GM12873 (cell line): ENCODE measurements around the gene GBX1.

ENCODE experiments used
- TF ChIP-seq, protein P1 (sequence below): IDR thresholded peaks from 2 replicates; pipeline ENCODE4 v1.5.1; 2012; ENCODE audit warnings: low read depth, mild to moderate bottlenecking, moderate library complexity, low read length, control low read depth; ENCODE audit not compliant: insufficient read depth; ENCODE audit errors: missing control alignments

Gene GBX1

DNA sequence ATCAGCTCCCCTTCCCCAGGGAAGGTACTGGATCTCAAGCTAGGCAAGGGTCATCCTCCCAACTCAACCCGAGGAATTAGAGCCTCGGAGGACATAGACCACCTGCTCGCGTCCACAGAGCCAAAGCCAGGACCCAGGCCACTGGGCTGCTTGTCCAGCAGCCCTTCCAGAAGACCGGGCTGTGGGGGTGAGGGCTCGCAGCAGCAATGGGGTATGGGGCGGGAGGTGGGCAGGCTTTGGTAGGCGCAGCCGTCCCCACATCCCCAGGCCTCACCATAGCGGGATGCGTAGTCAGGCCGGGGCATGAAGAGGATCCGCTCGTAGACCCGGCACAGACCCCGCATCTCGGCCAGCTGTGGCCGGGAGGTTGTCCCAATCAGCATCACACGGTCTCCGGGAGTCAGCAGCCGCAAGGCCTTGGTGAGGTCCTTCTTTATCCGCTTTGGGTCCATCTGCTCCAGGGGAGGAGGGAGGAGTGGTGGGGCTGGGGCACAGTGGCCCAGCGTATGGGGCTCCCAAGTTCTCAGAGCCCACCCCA is 24.6 kb upstream of the GBX1 start:
- TF ChIP-seq, protein P1, sequence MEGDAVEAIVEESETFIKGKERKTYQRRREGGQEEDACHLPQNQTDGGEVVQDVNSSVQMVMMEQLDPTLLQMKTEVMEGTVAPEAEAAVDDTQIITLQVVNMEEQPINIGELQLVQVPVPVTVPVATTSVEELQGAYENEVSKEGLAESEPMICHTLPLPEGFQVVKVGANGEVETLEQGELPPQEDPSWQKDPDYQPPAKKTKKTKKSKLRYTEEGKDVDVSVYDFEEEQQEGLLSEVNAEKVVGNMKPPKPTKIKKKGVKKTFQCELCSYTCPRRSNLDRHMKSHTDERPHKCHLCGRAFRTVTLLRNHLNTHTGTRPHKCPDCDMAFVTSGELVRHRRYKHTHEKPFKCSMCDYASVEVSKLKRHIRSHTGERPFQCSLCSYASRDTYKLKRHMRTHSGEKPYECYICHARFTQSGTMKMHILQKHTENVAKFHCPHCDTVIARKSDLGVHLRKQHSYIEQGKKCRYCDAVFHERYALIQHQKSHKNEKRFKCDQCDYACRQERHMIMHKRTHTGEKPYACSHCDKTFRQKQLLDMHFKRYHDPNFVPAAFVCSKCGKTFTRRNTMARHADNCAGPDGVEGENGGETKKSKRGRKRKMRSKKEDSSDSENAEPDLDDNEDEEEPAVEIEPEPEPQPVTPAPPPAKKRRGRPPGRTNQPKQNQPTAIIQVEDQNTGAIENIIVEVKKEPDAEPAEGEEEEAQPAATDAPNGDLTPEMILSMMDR = no peak

DNA sequence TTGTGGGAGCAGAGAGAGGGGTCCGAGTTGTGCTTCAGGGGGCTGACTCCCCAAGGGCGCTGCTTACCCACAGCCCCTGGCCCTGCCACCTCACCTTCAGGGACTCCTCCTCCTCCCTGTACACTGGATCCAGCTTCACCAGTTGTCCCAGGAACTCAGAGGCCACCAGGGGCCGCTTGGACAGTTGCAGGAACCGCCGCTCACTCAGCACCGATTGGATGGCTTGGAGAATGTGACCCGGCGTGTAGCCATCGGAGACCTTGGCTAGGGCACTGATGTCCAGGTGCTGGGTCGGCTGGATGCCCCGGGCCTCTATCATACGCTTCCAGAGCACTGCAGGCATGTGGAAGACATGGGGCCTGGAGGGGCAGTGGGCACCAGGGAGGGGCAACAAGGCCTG is 24.1 kb upstream of the GBX1 start:
- TF ChIP-seq, protein P1 = no peak

- TF ChIP-seq, protein P1 = no peak
Observed at GRCh38 chr7:151189038-151189437, 21.5 kb upstream of the GBX1 start.

DNA sequence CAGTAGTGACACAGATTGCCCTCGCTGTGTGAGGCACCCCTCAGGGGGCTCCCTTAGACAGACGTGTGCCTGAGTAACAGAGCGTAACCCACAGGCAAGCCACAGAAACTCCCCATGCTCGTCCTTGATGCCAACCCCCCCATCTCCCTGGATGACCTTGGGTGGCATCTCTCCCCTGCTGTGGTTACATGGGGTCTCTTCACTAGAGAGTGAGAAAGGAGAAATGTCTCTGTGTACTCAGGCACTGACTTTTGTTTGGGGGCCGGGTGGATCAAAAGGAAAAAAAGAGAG is 20.7 kb upstream of the GBX1 start:
- TF ChIP-seq, protein P1 = no peak

- TF ChIP-seq, protein P1 = no peak
Observed at GRCh38 chr7:151187409-151188251, 20.1 kb upstream of the GBX1 start.

GRCh38 chr7:151186640-151187408 is 19.3 kb upstream of the GBX1 start, which contains the start of gene ASB10:
TSS of gene ASB10 (minus strand) at chr7:151187250. CDS start at chr7:151187130, 120 bp downstream.
- TF ChIP-seq, protein P1 = no peak
